ENCODE results near the gene MEST.

DNA sequence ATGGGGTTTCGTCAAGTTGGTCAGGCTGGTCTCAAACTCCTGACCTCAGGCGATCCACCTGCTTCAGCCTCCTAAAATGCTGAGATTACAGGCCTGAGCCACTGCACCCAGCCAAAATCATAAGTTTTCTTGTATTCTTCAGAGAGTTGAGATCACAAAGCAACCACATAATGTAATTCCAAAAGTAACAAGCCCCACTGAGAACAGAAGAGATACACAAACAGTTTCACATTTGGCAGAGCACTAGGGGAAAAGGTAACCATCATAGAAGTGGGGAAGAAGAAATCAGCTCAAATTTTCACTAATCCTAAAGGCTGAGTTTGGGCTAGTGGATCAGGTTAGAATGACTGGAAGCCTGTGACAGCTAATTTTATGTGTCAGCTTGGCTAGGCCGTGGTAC, 45.6 kb upstream of the MEST start:
- TF ChIP-seq, protein P1, sequence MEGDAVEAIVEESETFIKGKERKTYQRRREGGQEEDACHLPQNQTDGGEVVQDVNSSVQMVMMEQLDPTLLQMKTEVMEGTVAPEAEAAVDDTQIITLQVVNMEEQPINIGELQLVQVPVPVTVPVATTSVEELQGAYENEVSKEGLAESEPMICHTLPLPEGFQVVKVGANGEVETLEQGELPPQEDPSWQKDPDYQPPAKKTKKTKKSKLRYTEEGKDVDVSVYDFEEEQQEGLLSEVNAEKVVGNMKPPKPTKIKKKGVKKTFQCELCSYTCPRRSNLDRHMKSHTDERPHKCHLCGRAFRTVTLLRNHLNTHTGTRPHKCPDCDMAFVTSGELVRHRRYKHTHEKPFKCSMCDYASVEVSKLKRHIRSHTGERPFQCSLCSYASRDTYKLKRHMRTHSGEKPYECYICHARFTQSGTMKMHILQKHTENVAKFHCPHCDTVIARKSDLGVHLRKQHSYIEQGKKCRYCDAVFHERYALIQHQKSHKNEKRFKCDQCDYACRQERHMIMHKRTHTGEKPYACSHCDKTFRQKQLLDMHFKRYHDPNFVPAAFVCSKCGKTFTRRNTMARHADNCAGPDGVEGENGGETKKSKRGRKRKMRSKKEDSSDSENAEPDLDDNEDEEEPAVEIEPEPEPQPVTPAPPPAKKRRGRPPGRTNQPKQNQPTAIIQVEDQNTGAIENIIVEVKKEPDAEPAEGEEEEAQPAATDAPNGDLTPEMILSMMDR (IDR thresholded peaks at IDR 0.05 in 2 of 3, conservative IDR thresholded peaks at IDR 0.05 in 1 of 3; ENCODE audit: borderline replicate concordance in 1 of 3, insufficient read depth in 1 of 3, low read depth in 2 of 3, low read length in 2 of 3), result no peak
- no peak for TF ChIP-seq EZH2phosphoT487 (IDR thresholded peaks at IDR 0.05; ENCODE audit: borderline replicate concordance)
- TF ChIP-seq, protein P2, sequence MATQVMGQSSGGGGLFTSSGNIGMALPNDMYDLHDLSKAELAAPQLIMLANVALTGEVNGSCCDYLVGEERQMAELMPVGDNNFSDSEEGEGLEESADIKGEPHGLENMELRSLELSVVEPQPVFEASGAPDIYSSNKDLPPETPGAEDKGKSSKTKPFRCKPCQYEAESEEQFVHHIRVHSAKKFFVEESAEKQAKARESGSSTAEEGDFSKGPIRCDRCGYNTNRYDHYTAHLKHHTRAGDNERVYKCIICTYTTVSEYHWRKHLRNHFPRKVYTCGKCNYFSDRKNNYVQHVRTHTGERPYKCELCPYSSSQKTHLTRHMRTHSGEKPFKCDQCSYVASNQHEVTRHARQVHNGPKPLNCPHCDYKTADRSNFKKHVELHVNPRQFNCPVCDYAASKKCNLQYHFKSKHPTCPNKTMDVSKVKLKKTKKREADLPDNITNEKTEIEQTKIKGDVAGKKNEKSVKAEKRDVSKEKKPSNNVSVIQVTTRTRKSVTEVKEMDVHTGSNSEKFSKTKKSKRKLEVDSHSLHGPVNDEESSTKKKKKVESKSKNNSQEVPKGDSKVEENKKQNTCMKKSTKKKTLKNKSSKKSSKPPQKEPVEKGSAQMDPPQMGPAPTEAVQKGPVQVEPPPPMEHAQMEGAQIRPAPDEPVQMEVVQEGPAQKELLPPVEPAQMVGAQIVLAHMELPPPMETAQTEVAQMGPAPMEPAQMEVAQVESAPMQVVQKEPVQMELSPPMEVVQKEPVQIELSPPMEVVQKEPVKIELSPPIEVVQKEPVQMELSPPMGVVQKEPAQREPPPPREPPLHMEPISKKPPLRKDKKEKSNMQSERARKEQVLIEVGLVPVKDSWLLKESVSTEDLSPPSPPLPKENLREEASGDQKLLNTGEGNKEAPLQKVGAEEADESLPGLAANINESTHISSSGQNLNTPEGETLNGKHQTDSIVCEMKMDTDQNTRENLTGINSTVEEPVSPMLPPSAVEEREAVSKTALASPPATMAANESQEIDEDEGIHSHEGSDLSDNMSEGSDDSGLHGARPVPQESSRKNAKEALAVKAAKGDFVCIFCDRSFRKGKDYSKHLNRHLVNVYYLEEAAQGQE (IDR thresholded peaks at IDR 0.05; ENCODE audit: low read depth), result no peak
- TF ChIP-seq SP1 (IDR thresholded peaks at IDR 0.05; ENCODE audit: low read depth), result no peak
- TF ChIP-seq, protein P3, sequence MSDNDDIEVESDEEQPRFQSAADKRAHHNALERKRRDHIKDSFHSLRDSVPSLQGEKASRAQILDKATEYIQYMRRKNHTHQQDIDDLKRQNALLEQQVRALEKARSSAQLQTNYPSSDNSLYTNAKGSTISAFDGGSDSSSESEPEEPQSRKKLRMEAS (IDR thresholded peaks at IDR 0.05), result no peak
- TF ChIP-seq POLR2AphosphoS5 (IDR thresholded peaks at IDR 0.05; ENCODE audit: low read depth, low read length), result no peak
- no peak for TF ChIP-seq POLR2A (IDR thresholded peaks at IDR 0.05; ENCODE audit: borderline replicate concordance, extremely low read depth, insufficient read depth, insufficient read length)
- TF ChIP-seq EGR1 (IDR thresholded peaks at IDR 0.05; ENCODE audit: low read depth), result no peak
- no peak for TF ChIP-seq SRF (IDR thresholded peaks at IDR 0.05; ENCODE audit: low read depth)
- TF ChIP-seq ZNF274 (IDR thresholded peaks at IDR 0.05; ENCODE audit: low read depth, low read length), result no peak
- no peak for TF ChIP-seq YY1 (IDR thresholded peaks at IDR 0.05; ENCODE audit: extremely low read depth, insufficient replicate concordance, low read depth, low read length)
- TF ChIP-seq, protein P4, sequence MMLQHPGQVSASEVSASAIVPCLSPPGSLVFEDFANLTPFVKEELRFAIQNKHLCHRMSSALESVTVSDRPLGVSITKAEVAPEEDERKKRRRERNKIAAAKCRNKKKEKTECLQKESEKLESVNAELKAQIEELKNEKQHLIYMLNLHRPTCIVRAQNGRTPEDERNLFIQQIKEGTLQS (IDR thresholded peaks at IDR 0.05), result no peak
- no peak for TF ChIP-seq RAD21 (IDR thresholded peaks at IDR 0.05; ENCODE audit: low read depth)

Measured in HCT116 (cell line).